ENCODE results near the gene RNASE1. TPM values are rescaled to one million over a fixed set of nuclear protein-coding genes. Genes with fewer than 3 reads are reported as not detected.
A peak's percentile ranks its signal among the peaks of the same experiment; 100 is the strongest.

Gene RNASE1
- total RNA-seq, 1 donor from 2014 or later: 515 TPM

DNA sequence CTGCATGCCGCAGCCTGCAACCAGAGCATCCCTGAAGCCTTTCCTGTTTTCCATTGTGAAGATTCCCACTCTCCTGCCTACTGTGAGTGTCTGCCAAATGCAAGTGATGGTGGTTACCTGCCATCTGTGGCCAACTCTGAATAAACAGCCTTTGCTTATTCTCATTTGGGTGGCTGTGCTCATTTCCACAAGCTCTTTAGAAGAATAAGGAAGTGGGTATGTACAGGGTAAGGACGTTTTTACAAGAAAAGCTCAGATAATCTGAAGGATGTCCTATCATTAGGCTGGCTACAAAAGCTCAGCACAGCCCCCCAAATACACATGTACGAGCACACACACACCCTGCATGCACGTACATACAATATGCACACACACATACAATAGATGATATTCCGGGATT lies 7.3 kb upstream of the RNASE1 start:
- H3K27ac ChIP-seq: no peak overlapping the region
- H3K4me3 ChIP-seq: no peak overlapping the region
- DNase-seq (ENCODE audit: low spot score in 2 of 2): no peak
- H3K9me3 ChIP-seq: no peaks in the 10 kb centered on the region
- H3K27me3 ChIP-seq: no peaks in the 10 kb centered on the region
- no peaks in the 10 kb centered on the region for H3K4me1 ChIP-seq
- no peaks in the 10 kb centered on the region for H3K36me3 ChIP-seq
- TF ChIP-seq, protein P1, sequence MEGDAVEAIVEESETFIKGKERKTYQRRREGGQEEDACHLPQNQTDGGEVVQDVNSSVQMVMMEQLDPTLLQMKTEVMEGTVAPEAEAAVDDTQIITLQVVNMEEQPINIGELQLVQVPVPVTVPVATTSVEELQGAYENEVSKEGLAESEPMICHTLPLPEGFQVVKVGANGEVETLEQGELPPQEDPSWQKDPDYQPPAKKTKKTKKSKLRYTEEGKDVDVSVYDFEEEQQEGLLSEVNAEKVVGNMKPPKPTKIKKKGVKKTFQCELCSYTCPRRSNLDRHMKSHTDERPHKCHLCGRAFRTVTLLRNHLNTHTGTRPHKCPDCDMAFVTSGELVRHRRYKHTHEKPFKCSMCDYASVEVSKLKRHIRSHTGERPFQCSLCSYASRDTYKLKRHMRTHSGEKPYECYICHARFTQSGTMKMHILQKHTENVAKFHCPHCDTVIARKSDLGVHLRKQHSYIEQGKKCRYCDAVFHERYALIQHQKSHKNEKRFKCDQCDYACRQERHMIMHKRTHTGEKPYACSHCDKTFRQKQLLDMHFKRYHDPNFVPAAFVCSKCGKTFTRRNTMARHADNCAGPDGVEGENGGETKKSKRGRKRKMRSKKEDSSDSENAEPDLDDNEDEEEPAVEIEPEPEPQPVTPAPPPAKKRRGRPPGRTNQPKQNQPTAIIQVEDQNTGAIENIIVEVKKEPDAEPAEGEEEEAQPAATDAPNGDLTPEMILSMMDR (IDR thresholded peaks at IDR 0.05): no peak
- intact Hi-C loops (cut with DNase I): no loop called here

DNA sequence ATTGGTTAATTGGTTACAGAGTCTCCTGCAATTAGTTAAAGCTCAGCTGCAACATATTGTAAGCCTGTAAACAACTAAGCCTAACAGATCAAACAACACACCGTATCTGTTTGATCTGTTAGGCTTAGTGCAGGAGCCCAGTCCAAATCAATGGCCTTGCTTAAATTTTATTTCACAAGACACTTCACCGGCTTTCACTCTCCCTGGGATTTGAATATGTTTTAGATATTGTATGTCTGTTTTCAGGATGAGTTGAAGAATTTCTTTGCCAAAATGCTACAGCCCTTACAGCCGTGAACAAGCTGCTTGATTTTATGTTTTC lies 5.5 kb upstream of the RNASE1 start:
- TF ChIP-seq, protein P1 (IDR thresholded peaks at IDR 0.05): no peak
- Histone ChIP-seq H3K4me1 (no peaks in the 10 kb centered on the region), H3K9me3 (no peaks in the 10 kb centered on the region), H3K27ac (no peak overlapping the region), H3K27me3 (no peaks in the 10 kb centered on the region), H3K4me3 (no peak overlapping the region), H3K36me3 (no peaks in the 10 kb centered on the region)
- intact Hi-C loops (cut with DNase I): no loop called here
- no peak for DNase-seq (ENCODE audit: low spot score in 2 of 2)

DNA sequence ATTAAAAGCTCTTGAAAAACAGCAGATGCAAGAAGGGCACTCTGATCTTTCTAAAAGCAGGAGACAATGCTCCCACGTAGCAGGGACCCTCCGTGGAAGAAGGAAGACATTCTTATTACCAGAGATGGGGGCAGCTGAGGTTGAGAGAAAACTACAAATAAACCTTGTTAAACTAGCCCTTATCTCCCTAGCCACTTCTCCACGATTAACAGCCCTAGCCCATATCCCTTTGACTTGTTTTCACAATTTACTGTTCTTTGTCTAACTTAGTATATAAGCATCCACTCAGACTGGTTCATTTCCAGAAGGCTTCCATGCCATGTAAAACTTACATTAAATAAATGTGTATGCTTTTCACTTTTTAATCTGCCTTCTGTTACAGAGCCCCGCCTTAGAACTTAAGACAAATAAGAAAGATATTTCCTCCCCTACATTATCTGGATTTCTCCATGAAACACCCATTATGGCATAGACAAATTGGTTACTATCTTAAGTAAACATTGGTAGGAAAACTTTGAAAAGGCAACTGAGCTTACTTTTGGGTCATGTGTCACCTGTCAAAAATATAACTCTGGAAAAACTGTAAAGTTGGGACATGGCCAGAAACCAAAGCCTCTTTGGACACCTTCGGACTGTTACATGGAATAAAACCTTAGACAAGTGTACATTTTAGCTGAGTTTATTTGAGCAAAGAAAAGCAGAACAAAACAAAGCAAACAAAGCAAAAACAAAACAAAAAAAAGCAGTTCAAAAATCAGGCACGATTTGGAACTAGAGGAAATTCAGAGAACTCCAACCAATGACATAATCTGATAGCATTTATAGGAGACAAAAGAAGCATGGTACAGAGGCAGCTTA lies 4.9 kb upstream of the RNASE1 start:
- no peak for DNase-seq (ENCODE audit: low spot score in 2 of 2)
- Histone ChIP-seq H3K27me3 (no peaks in the 10 kb centered on the region), H3K4me3 (no peak overlapping the region), H3K27ac (no peak overlapping the region), H3K4me1 (no peaks in the 10 kb centered on the region), H3K36me3 (no peaks in the 10 kb centered on the region), H3K9me3 (no peaks in the 10 kb centered on the region)
- TF ChIP-seq, protein P1 (IDR thresholded peaks at IDR 0.05): no peak
- intact Hi-C loops (cut with DNase I): no loop called here

DNA sequence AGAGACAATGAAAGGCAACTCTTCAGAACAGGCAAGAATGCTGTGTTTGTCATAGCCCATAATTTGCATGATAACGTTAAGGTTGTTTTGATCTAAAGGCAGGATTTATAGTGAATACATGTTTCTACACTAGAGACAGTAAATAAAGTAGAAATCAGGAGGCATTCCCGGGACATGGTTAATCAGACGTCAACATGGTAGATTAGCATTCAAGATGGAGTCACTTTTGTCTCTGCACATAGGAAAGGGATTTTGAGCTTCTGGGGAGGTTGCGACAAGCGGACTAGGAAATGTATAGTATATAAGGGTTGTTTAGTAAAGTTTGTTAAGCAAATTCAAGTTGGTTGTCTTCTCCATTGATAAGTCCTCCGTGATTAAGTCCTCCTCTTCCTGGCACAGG lies 2.8 kb upstream of the RNASE1 start:
- no peak for DNase-seq (ENCODE audit: low spot score in 2 of 2)
- H3K27ac ChIP-seq: no peak overlapping the region
- H3K27me3 ChIP-seq: no peaks in the 10 kb centered on the region
- no peaks in the 10 kb centered on the region for H3K36me3 ChIP-seq
- intact Hi-C loops (cut with DNase I): no loop called here
- no peak overlapping the region for H3K4me3 ChIP-seq
- H3K9me3 ChIP-seq: no peaks in the 10 kb centered on the region
- TF ChIP-seq, protein P1 (IDR thresholded peaks at IDR 0.05): no peak
- H3K4me1 ChIP-seq: no peaks in the 10 kb centered on the region

DNA sequence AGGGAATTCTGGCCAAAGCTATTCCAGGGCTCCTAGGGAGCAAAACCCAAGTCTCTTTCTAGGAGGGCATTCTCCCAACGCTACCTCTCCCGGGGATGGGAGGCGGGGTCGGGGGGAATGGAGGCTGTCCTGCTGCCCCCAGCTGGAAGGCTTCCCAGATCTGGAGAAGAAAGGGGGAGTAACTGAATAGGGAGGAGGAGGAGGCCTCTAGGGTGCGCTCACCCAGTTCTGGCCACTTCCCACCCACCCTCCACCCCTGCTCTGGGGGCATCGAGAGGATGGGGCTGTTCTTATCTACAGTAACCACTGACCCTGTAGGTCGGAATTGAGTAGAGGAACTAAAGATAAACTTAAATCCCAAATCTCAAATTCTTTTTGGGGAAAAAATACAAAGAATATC lies 579 bp upstream of the RNASE1 start:
- no peaks in the 10 kb centered on the region for H3K27me3 ChIP-seq
- DNase-seq (ENCODE audit: low spot score in 2 of 2): no peak
- intact Hi-C loops (cut with DNase I): no loop called here
- peak overlapping the region in 1 of 2 donors; percentile 47 for H3K4me3 ChIP-seq
- peak overlapping the region; percentile 37 to 40 for H3K27ac ChIP-seq
- no peaks in the 10 kb centered on the region for H3K4me1 ChIP-seq
- TF ChIP-seq, protein P1 (IDR thresholded peaks at IDR 0.05): no peak
- no peaks in the 10 kb centered on the region for H3K9me3 ChIP-seq
- no peaks in the 10 kb centered on the region for H3K36me3 ChIP-seq

All from ascending aorta (tissue), 2 donors.